Stomach (tissue), 9 donors: Measurements from ENCODE around the gene CEP250. TPM values are rescaled to one million over a fixed set of nuclear protein-coding genes. Genes with fewer than 3 reads are reported as not detected.
"Not testable (repeated sequence)": the region's sequence is repeated elsewhere in the genome, so short reads cannot be mapped to it uniquely, and the experiment has no call there.

ENCODE experiments used
- DNase-seq, 2 donors: peaks; one replicate each; pipeline versions ENCODE4 v3.0.0 to v3.0.0-alpha.2; 2013 to 2019
- H3K27ac ChIP-seq, 5 donors: fragments of 200-600 bp in 4 of 5; sonication (generic) in 4 of 5; one replicate each; pipeline ENCODE4 v1.5.1; 2013 to 2019; ENCODE audit warnings: mild to moderate bottlenecking in 1 of 5, moderate library complexity in 1 of 5
- H3K27me3 ChIP-seq, 3 donors: fragments of 200-600 bp; sonication (generic); one replicate each; pipeline ENCODE4 v1.5.1; 2017 to 2019; ENCODE audit warnings: mixed run types in 1 of 3
- H3K36me3 ChIP-seq, 4 donors: fragments of 200-600 bp; sonication (generic); 1 replicate in 3 of 4; 2 replicates in 1 of 4; pipeline ENCODE4 v1.5.1; 2016 to 2019
- H3K4me1 ChIP-seq, 4 donors: fragments of 200-600 bp; sonication (generic); one replicate each; pipeline ENCODE4 v1.5.1; 2016 to 2019
- H3K4me3 ChIP-seq, 4 donors: fragments of 200-600 bp; sonication (generic) in 3 of 4; one replicate each; pipeline ENCODE4 v1.5.1; 2016 to 2019; ENCODE audit warnings: mild to moderate bottlenecking in 1 of 4
- H3K9me3 ChIP-seq, 4 donors: fragments of 200-600 bp; sonication (generic); one replicate each; pipeline ENCODE4 v1.5.1; 2016 to 2019
- CTCF ChIP-seq, 7 experiments: fragments of 450-650 bp in 4 of 7; fragments of 200-600 bp in 3 of 7; sonication (generic) in 3 of 7; IDR thresholded peaks; one replicate each; pipeline ENCODE4 v1.5.1; 2016 to 2019; ENCODE audit warnings: antibody characterized with exemption in 7 of 7, control low read depth in 2 of 7, mild to moderate bottlenecking in 1 of 7
- EP300 ChIP-seq: sonication (generic); formaldehyde crosslinking; IDR thresholded peaks from one replicate; pipeline ENCODE4 v1.6.1; 2017; ENCODE audit warnings: antibody characterized with exemption
- POLR2A ChIP-seq, 4 donors: fragments of 450-650 bp; IDR thresholded peaks; one replicate each; pipeline ENCODE4 v1.6.1; 2016; ENCODE audit warnings: antibody characterized with exemption in 4 of 4, control low read depth in 2 of 4, mild to moderate bottlenecking in 1 of 4, moderate library complexity in 1 of 4
- POLR2AphosphoS5 ChIP-seq, 3 donors: sonication (generic); formaldehyde crosslinking; IDR thresholded peaks; one replicate each; pipeline ENCODE4 v1.6.1; 2016; ENCODE audit warnings: antibody characterized with exemption in 3 of 3
- WGBS, 5 donors: extraction: QIAGEN DNeasy Blood & Tissue Kit in 3 of 5; methylation state at CpG; one replicate each; pipeline versions ENCODE4 v1.1.5 to v1.1.7; 2013 to 2018; 5-methylcytosine and 5-hydroxymethylcytosine counted together
- intact Hi-C: fragments of 100-400 bp; cut with DNase I; formaldehyde crosslinking; loops from one replicate; pipeline ENCODE4 v1.15.1; 2023; ENCODE audit warnings: low total_unique reads
- polyA plus RNA-seq, 3 donors: library from polyadenylated mRNA; stranded (reverse); fragments of 200-250 nt; gene quantifications; one replicate each; pipeline ENCODE4 v1.2.3, GENCODE V29; 2013
- total RNA-seq, 5 donors: library from RNA; depleted of rRNA; stranded (reverse); fragments of >200 nt; gene quantifications; one replicate each; pipeline versions ENCODE4 v1.1.0 to v1.2.3, GENCODE V29; 2014 to 2016
- donor health status: healthy with polysubstance abuse.
- donor health status: Bipolar disorder and iron deficiency.
- donor health status: healthy.

CEP250 gene
- total and polyA plus RNA-seq, 8 donors: 2.9 to 51.3 (median 6.9) TPM

DNA sequence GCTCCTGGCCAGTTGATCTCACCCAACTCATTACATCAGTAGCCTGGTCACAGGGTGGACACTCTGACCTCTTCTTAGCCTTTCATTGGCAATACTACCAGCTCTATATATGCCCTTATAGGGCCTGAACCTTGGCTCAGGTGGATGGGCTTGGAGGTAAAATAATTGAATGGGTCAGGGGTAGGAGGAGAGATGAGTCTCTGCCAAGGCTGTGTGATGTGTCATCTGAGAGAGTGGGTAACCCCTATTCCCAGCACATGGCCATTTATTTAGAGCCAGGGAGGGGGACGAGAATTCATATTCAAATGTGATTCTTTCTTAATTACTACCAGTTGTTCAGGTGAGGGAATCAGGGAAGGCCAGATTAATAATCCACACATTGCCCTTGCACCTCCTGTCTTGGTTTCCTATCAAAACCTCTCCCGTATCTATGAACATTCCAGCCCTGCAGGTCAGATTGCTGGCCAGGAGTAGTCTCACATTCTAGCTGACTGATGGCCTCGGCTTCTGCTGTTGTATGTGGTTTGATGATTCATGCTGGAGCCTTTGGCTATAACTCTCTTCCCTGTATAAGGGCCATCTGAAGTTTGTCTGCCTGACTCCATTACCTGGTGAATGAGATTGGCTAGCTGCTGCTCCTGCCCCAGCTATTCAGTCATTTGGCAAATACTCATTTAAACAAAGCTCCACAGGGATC, 60.7 kb downstream of the CEP250 start:
- H3K36me3 ChIP-seq: peaks cover 8 to 44% (median 37%) of the 10 kb centered on the region in 4 donors
- H3K9me3 ChIP-seq: no peaks in the 10 kb centered on the region
- H3K4me3 ChIP-seq: no peak overlapping the region
- H3K4me1 ChIP-seq: peaks cover 0 to 32% (median 15%) of the 10 kb centered on the region in 4 donors
- H3K27me3 ChIP-seq: no peaks in the 10 kb centered on the region
- 49 to 63% (median 53%) methylated on average over 3 of the region's 3 CpGs for WGBS, 5 donors
- TF ChIP-seq EP300 (no peak), CTCF (IDR thresholded peaks at IDR 0.05) (no peak), POLR2A (IDR thresholded peaks at IDR 0.05) (no peak), POLR2AphosphoS5 (IDR thresholded peaks at IDR 0.05) (peak in 1 of 3 donors; percentile 23)
- peak; percentile 29 to 36 for DNase-seq
- intact Hi-C loops: no loop called here
- H3K27ac ChIP-seq: peak overlapping the region in 1 of 5 donors; percentile 31

DNA sequence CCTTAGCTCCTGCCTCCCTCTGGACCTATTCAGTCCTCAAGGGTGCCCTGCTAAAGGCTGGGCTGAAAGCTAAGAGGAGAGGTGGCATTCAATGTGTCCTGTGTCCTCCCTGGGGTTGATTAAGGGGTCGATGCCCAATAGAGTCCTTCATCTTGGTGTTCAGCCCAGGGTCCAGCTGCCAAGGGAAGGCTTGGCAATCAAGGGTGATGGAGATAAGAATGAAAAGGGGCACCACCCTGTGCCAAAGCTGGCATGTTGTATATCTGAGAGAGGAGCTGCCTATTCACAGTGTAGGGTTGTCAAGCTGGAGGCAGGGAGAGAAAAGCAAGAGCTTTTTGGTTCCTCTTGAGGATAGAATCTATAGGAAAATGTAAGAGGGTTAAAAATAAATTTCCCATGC, 61.7 kb downstream of the CEP250 start:
- TF ChIP-seq POLR2A (IDR thresholded peaks at IDR 0.05): no peak
- TF ChIP-seq CTCF (IDR thresholded peaks at IDR 0.05): no peak
- TF ChIP-seq POLR2AphosphoS5 (IDR thresholded peaks at IDR 0.05): no peak
- no peak for TF ChIP-seq EP300
- intact Hi-C loops: no loop called here
- H3K27ac ChIP-seq: no peak overlapping the region
- peaks cover 0 to 32% (median 15%) of the 10 kb centered on the region in 4 donors for H3K4me1 ChIP-seq
- WGBS, 5 donors: 26 to 72% (median 50%) methylated on average over 1 of the region's 1 CpG
- H3K27me3 ChIP-seq: no peaks in the 10 kb centered on the region
- H3K36me3 ChIP-seq: peaks cover 0 to 34% (median 27%) of the 10 kb centered on the region in 4 donors
- DNase-seq: no peak
- no peaks in the 10 kb centered on the region for H3K9me3 ChIP-seq
- no peak overlapping the region for H3K4me3 ChIP-seq

- 80 to 97% (median 92%) methylated on average over 5 of the region's 5 CpGs for WGBS, 5 donors
- H3K9me3 ChIP-seq: not testable (repeated sequence)
Observed at GRCh38 chr20:35517767-35518166, 62.4 kb downstream of the CEP250 start.

GRCh38 chr20:35518955-35519354, 63.6 kb downstream of the CEP250 start:
- peaks cover 0 to 19% (median 10%) of the 10 kb centered on the region in 4 donors for H3K36me3 ChIP-seq
- WGBS, 5 donors: 74 to 87% (median 81%) methylated on average over 9 of the region's 9 CpGs
- H3K4me1 ChIP-seq: peaks cover 0 to 30% (median 15%) of the 10 kb centered on the region in 4 donors
- no peak for DNase-seq
- H3K27me3 ChIP-seq: no peaks in the 10 kb centered on the region
- H3K27ac ChIP-seq: no peak overlapping the region
- intact Hi-C loops: no loop called here
- no peak overlapping the region for H3K4me3 ChIP-seq
- H3K9me3 ChIP-seq: no peaks in the 10 kb centered on the region
- TF ChIP-seq EP300 (no peak), POLR2AphosphoS5 (IDR thresholded peaks at IDR 0.05) (no peak), CTCF (IDR thresholded peaks at IDR 0.05) (no peak), POLR2A (IDR thresholded peaks at IDR 0.05) (no peak)

More at GRCh38 chr20:35517767-35518166, 62.4 kb downstream of the CEP250 start:
- Histone ChIP-seq H3K36me3 (peaks cover 0 to 27% (median 20%) of the 10 kb centered on the region in 4 donors), H3K4me1 (peaks cover 0 to 32% (median 15%) of the 10 kb centered on the region in 4 donors)
- H3K27me3 ChIP-seq, intact Hi-C loops, DNase-seq, H3K27ac ChIP-seq, H3K4me3 ChIP-seq: not testable (repeated sequence)

GRCh38 chr20:35523298-35523888, 68.0 kb downstream of the CEP250 start:
- no peaks in the 10 kb centered on the region for H3K9me3 ChIP-seq
- 62 to 72% (median 67%) methylated on average over 5 to 6 of the region's 6 CpGs for WGBS, 5 donors
- DNase-seq: peak in 1 of 2 donors; percentile 17
- no peaks in the 10 kb centered on the region for H3K36me3 ChIP-seq
- no peaks in the 10 kb centered on the region for H3K4me1 ChIP-seq
- intact Hi-C loops: no loop called here
- no peak overlapping the region for H3K4me3 ChIP-seq
- H3K27me3 ChIP-seq: no peaks in the 10 kb centered on the region
- TF ChIP-seq POLR2A (IDR thresholded peaks at IDR 0.05) (no peak), CTCF (IDR thresholded peaks at IDR 0.05) (peak in 4 of 7 experiments; percentile 37 to 46 (median 40)), POLR2AphosphoS5 (IDR thresholded peaks at IDR 0.05) (no peak)
- H3K27ac ChIP-seq: no peak overlapping the region
